GM20000 (cell line): ENCODE results near the gene RIIAD1.
"Not testable (repeated sequence)": the region's sequence is repeated elsewhere in the genome, so short reads cannot be mapped to it uniquely, and the experiment has no call there.

Experiments
- DNase-seq: peaks from one replicate; pipeline ENCODE4 v3.0.0; 2012; ENCODE audit warnings: low spot score
- CTCF ChIP-seq: IDR thresholded peaks from 2 replicates; pipeline ENCODE4 v1.5.1; 2012; ENCODE audit warnings: mild to moderate bottlenecking, control low read depth; ENCODE audit errors: extremely low read depth, missing control alignments

RIIAD1 gene

GRCh38 chr1:151762941-151763921 lies 41.9 kb downstream of the RIIAD1 start, which contains the start of gene MRPL9:
MRPL9 (minus strand) TSS chr1:151763496; CDS start chr1:151763479, 17 bp downstream.
- TF ChIP-seq CTCF = no peak
- peak; percentile 93 for DNase-seq

GRCh38 chr1:151763990-151764389 lies 42.7 kb downstream of the RIIAD1 start:
- DNase-seq = no peak
- TF ChIP-seq CTCF = no peak

GRCh38 chr1:151768351-151769066 lies 47.2 kb downstream of the RIIAD1 start:
- DNase-seq = not testable (repeated sequence)

- not testable (repeated sequence) for DNase-seq
These were observed 47.9 kb downstream of the RIIAD1 start for GRCh38 chr1:151769270-151769669.

GRCh38 chr1:151773702-151774101 lies 52.4 kb downstream of the RIIAD1 start:
- no peak for TF ChIP-seq CTCF
- DNase-seq = no peak

- no peak for DNase-seq
- TF ChIP-seq CTCF = no peak
These were observed 53.1 kb downstream of the RIIAD1 start for GRCh38 chr1:151774256-151774922.

- no peak for DNase-seq
- no peak for TF ChIP-seq CTCF
These were observed 54.8 kb downstream of the RIIAD1 start for GRCh38 chr1:151775894-151776664.

- DNase-seq = no peak
- TF ChIP-seq CTCF = no peak
These were observed 55.3 kb downstream of the RIIAD1 start for GRCh38 chr1:151776665-151777062.
